Transverse colon (tissue), 4 donors: ENCODE results near the gene TECPR2. TPM values are rescaled to one million over a fixed set of nuclear protein-coding genes. Genes with fewer than 3 reads are reported as not detected.

Experiments used
- DNase-seq: peaks from one replicate; pipeline ENCODE4 v3.0.0-alpha.2; 2019
- H3K27ac ChIP-seq, 4 donors: fragments of 200-600 bp; sonication (generic); 2 replicates each; pipeline ENCODE4 v1.5.1; 2016 to 2018; ENCODE audit warnings: inconsistent platforms in 4 of 4
- H3K27me3 ChIP-seq: fragments of 200-600 bp; sonication (generic); 2 replicates; pipeline ENCODE4 v1.5.1; 2017; ENCODE audit warnings: inconsistent platforms
- H3K36me3 ChIP-seq, 4 donors: fragments of 200-600 bp; sonication (generic); 2 replicates each; pipeline ENCODE4 v1.5.1; 2017 to 2019; ENCODE audit warnings: inconsistent platforms in 4 of 4
- H3K4me1 ChIP-seq, 4 donors: fragments of 200-600 bp; sonication (generic); 2 replicates each; pipeline ENCODE4 v1.5.1; 2017 to 2020; ENCODE audit warnings: inconsistent platforms in 4 of 4
- H3K4me3 ChIP-seq, 4 donors: fragments of 200-600 bp; sonication (generic); 1 replicate in 1 of 4; 2 replicates in 3 of 4; pipeline versions ENCODE4 v1.5.1 to v1.6.1; 2017 to 2019; ENCODE audit warnings: inconsistent platforms in 4 of 4
- H3K9me3 ChIP-seq, 2 donors: fragments of 200-600 bp; sonication (generic); 2 replicates each; pipeline ENCODE4 v1.5.1; 2017 to 2019; ENCODE audit warnings: inconsistent platforms in 2 of 2
- CTCF ChIP-seq, 5 experiments: fragments of 200-600 bp in 3 of 5; fragments of 450-650 bp in 2 of 5; sonication (generic) in 3 of 5; IDR thresholded peaks; 1 replicate in 2 of 5; 2 replicates in 3 of 5; pipeline ENCODE4 v1.5.1; 2016 to 2017; ENCODE audit warnings: antibody characterized with exemption in 5 of 5, inconsistent platforms in 3 of 5, mild to moderate bottlenecking in 2 of 5, moderate library complexity in 1 of 5
- EP300 ChIP-seq: sonication (generic); formaldehyde crosslinking; IDR thresholded peaks from one replicate; pipeline ENCODE4 v1.6.1; 2017; ENCODE audit warnings: antibody characterized with exemption, low read depth
- POLR2A ChIP-seq: fragments of 450-650 bp; IDR thresholded peaks from one replicate; pipeline ENCODE4 v1.6.1; 2016; ENCODE audit warnings: antibody characterized with exemption, mild to moderate bottlenecking, moderate library complexity
- POLR2AphosphoS5 ChIP-seq, 3 donors: sonication (generic); formaldehyde crosslinking; IDR thresholded peaks; one replicate each; pipeline ENCODE4 v1.6.1; 2016; ENCODE audit warnings: antibody characterized with exemption in 3 of 3
- WGBS, 2 donors: methylation state at CpG; one replicate each; pipeline ENCODE4 v1.1.5; 2018; ENCODE audit warnings: low coverage in 1 of 2; 5-methylcytosine and 5-hydroxymethylcytosine counted together
- in situ Hi-C, 4 donors: fragments of 200-750 bp; cut with MboI; loops; one replicate each; pipeline versions ENCODE4 v1.15.0 to v1.15.1; 2017; ENCODE audit warnings: low sequenced_read_pairs in 3 of 4, low pct_ligation_motif_present in 1 of 4, low pct_unique_long_range_greater_than_20kb in 1 of 4
- intact Hi-C: fragments of 100-400 bp; cut with DNase I; formaldehyde crosslinking; loops from one replicate; pipeline ENCODE4 v1.15.1; 2023; ENCODE audit warnings: low total_unique reads
- total RNA-seq, 4 donors: library from RNA; depleted of rRNA; stranded (reverse); fragments of >200 nt; gene quantifications; one replicate each; pipeline ENCODE4 v1.1.0, GENCODE V29; 2016

Gene TECPR2
- total RNA-seq, 4 donors from 2014 or later, result 12.6 to 47.4 (median 17.9) TPM

DNA sequence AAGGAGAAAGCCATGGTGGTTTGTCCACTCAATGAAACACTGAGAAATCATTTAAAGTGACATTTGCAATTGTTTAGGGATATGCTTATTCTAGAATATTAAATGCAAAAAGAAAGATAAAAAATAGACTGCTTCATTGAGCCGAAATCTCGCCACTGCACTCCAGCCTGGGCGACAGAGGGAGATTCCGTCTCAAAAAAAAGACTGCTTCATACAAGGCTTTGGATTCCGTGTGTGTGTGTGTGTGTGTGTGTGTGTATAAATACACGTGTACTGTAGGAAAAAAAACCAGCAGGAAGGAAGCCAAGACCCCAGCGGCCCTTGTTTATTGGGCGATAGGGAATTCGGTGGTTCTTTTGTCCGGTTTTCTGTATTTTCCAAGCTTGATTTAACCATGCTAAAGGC, 46.4 kb upstream of the TECPR2 start:
- peak overlapping the region; percentile 91 to 97 (median 92) for H3K27ac ChIP-seq
- H3K4me3 ChIP-seq, result peak overlapping the region in 3 of 4 donors; percentile 38 to 63 (median 42)
- no peaks in the 10 kb centered on the region for H3K27me3 ChIP-seq
- in situ Hi-C loops, result loop anchor here in 1 of 4 donors (10.0 to 25.0 kb wide), 4 partner anchors 82 to 604 kb away; partner anchors contain the start of gene DYNC1H1
- TF ChIP-seq POLR2A (no peak), EP300 (no peak), POLR2AphosphoS5 (IDR thresholded peaks at IDR 0.05) (no peak), CTCF (IDR thresholded peaks at IDR 0.05) (no peak)
- WGBS, 2 donors, result 1 to 6% methylated on average over 6 to 10 of the region's 10 CpGs
- peak; percentile 39 for DNase-seq
- intact Hi-C loops, result loop anchor here (5.0 kb wide), 1 partner anchor 269 kb away; no protein-coding TSS in a partner anchor
- no peaks in the 10 kb centered on the region for H3K9me3 ChIP-seq
- H3K36me3 ChIP-seq, result no peaks in the 10 kb centered on the region
- H3K4me1 ChIP-seq, result peaks cover 12 to 55% (median 40%) of the 10 kb centered on the region in 4 donors

GRCh38 chr14:102316743-102317563, 45.8 kb upstream of the TECPR2 start:
- intact Hi-C loops (loop anchor here (5.0 kb wide), 1 partner anchor 270 kb away; no protein-coding TSS in a partner anchor), in situ Hi-C loops (loop anchor here in 1 of 4 donors (10.0 to 25.0 kb wide), 4 partner anchors 82 to 605 kb away; partner anchors contain the start of gene DYNC1H1)
- H3K4me3 ChIP-seq, result peak overlapping the region; percentile 17 to 63 (median 40)
- H3K27ac ChIP-seq, result peak overlapping the region; percentile 91 to 97 (median 92)
- TF ChIP-seq CTCF (IDR thresholded peaks at IDR 0.05) (peak; percentile 69 to 93 (median 86)), POLR2AphosphoS5 (IDR thresholded peaks at IDR 0.05) (peak in 1 of 3 donors; percentile 48), POLR2A (no peak), EP300 (no peak)
- DNase-seq, result peak; percentile 94
- H3K27me3 ChIP-seq, result no peaks in the 10 kb centered on the region
- H3K36me3 ChIP-seq, result no peaks in the 10 kb centered on the region
- H3K4me1 ChIP-seq, result peaks cover 12 to 55% (median 40%) of the 10 kb centered on the region in 4 donors
- H3K9me3 ChIP-seq, result no peaks in the 10 kb centered on the region
- WGBS, 2 donors, result 1% methylated on average over 52 of the region's 54 CpGs; no CpG with 5 or more reads in 1 of the 2 donors

- intact Hi-C loops, result loop anchor here (5.0 kb wide), 1 partner anchor 270 kb away; no protein-coding TSS in a partner anchor
- in situ Hi-C loops, result loop anchor here in 1 of 4 donors (10.0 to 25.0 kb wide), 4 partner anchors 83 to 605 kb away; partner anchors contain the start of gene DYNC1H1
- H3K9me3 ChIP-seq, result no peaks in the 10 kb centered on the region
- DNase-seq, result peak; percentile 54
- H3K27ac ChIP-seq, result peak overlapping the region; percentile 91 to 97 (median 92)
- WGBS, 2 donors, result 20 to 34% methylated on average over 2 to 12 of the region's 12 CpGs
- peaks cover 12 to 55% (median 40%) of the 10 kb centered on the region in 4 donors for H3K4me1 ChIP-seq
- H3K4me3 ChIP-seq, result peak overlapping the region in 3 of 4 donors; percentile 38 to 63 (median 42)
- no peaks in the 10 kb centered on the region for H3K27me3 ChIP-seq
- TF ChIP-seq CTCF (IDR thresholded peaks at IDR 0.05) (no peak), POLR2A (no peak), POLR2AphosphoS5 (IDR thresholded peaks at IDR 0.05) (no peak), EP300 (no peak)
- no peaks in the 10 kb centered on the region for H3K36me3 ChIP-seq
These were observed 45.0 kb upstream of the TECPR2 start for GRCh38 chr14:102317564-102318248.
